ENCODE data around the gene KRTAP10-11. TPM values are rescaled to one million over a fixed set of nuclear protein-coding genes. Genes with fewer than 3 reads are reported as not detected.

The KRTAP10-11 gene
- total RNA-seq, 1 donor from 2014 or later, result not detected

DNA sequence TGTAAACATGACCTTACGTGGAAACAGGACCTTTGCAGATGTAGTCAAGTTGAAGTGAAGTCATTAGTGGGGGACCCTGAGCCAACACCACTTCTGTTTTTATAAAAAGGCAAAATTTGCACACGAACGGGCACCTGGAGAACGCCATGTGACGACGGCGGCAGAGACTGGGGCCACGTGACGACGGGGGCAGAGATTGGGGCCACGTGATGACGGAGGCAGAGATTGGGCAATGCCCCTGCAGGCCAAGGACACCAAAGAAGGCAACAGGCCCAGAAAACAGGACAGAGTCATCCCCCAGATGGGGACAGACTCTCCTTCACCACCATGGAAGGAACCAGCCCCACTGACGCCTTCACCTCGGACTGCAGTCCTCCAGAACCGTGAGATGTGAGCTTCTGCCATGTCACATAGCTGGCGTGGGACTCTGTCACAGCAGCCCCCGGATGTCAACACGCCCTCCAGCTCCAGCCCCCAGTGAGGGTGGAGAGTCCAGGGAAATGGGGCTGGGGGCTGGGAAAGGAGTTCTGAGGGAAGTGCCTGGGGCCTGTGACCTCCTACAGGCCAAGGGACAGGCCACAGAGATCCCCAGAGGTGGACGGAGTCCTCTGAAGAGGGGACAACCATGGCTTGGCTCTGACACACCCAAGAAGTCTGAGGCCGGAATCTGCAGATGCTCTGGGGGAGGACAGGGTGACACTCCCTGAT lies 4.2 kb downstream of the KRTAP10-11 start:
- no peak overlapping the region for H3K27ac ChIP-seq
- no peak overlapping the region for H3K9ac ChIP-seq
- no peak overlapping the region for H3K27ac Mint-ChIP-seq
- no peak overlapping the region for H3K4me2 ChIP-seq
- no peak overlapping the region for H3K4me3 Mint-ChIP-seq
- peaks cover 19% of the 10 kb centered on the region for H3K27me3 Mint-ChIP-seq (ENCODE audit: insufficient read depth, low read depth)
- peaks cover 16% of the 10 kb centered on the region for H3K9me3 Mint-ChIP-seq
- H3K4me3 ChIP-seq, result no peak overlapping the region
- H3K36me3 ChIP-seq, result no peaks in the 10 kb centered on the region
- H4K20me1 ChIP-seq (ENCODE audit: low read depth), result no peaks in the 10 kb centered on the region
- H3K9me3 ChIP-seq (ENCODE audit: low read depth), result no peaks in the 10 kb centered on the region
- no peaks in the 10 kb centered on the region for H3K79me2 ChIP-seq (ENCODE audit: low read depth)
- H2AFZ ChIP-seq (replicated peaks), result no peak overlapping the region
- no peak for DNase-seq (ENCODE audit: low spot score)
- no peaks in the 10 kb centered on the region for H3K27me3 ChIP-seq
- peaks cover 7% of the 10 kb centered on the region for H3F3A ChIP-seq (ENCODE audit: low read depth)
- H3K36me3 Mint-ChIP-seq, result peaks cover 4% of the 10 kb centered on the region
- peaks cover 14% of the 10 kb centered on the region for H3K4me1 ChIP-seq
- peaks cover 10% of the 10 kb centered on the region for H3K4me1 Mint-ChIP-seq
- TF ChIP-seq EZH2phosphoT487 (IDR thresholded peaks at IDR 0.05) (no peak), EZH2 (IDR thresholded peaks at IDR 0.05) (no peak)
- TF ChIP-seq, protein P1, sequence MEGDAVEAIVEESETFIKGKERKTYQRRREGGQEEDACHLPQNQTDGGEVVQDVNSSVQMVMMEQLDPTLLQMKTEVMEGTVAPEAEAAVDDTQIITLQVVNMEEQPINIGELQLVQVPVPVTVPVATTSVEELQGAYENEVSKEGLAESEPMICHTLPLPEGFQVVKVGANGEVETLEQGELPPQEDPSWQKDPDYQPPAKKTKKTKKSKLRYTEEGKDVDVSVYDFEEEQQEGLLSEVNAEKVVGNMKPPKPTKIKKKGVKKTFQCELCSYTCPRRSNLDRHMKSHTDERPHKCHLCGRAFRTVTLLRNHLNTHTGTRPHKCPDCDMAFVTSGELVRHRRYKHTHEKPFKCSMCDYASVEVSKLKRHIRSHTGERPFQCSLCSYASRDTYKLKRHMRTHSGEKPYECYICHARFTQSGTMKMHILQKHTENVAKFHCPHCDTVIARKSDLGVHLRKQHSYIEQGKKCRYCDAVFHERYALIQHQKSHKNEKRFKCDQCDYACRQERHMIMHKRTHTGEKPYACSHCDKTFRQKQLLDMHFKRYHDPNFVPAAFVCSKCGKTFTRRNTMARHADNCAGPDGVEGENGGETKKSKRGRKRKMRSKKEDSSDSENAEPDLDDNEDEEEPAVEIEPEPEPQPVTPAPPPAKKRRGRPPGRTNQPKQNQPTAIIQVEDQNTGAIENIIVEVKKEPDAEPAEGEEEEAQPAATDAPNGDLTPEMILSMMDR (IDR thresholded peaks at IDR 0.05), result no peak

GRCh38 chr21:44650973-44651675 lies 4.9 kb downstream of the KRTAP10-11 start:
- TF ChIP-seq, protein P1 (IDR thresholded peaks at IDR 0.05), result no peak
- TF ChIP-seq EZH2phosphoT487 (IDR thresholded peaks at IDR 0.05) (no peak), EZH2 (IDR thresholded peaks at IDR 0.05) (no peak)
- H2AFZ ChIP-seq (replicated peaks), result no peak overlapping the region
- no peaks in the 10 kb centered on the region for H4K20me1 ChIP-seq (ENCODE audit: low read depth)
- no peak overlapping the region for H3K27ac ChIP-seq
- DNase-seq (ENCODE audit: low spot score), result no peak
- H3K36me3 Mint-ChIP-seq, result peaks cover 4% of the 10 kb centered on the region
- H3K79me2 ChIP-seq (ENCODE audit: low read depth), result no peaks in the 10 kb centered on the region
- no peaks in the 10 kb centered on the region for H3K9me3 ChIP-seq (ENCODE audit: low read depth)
- H3K4me1 ChIP-seq, result peaks cover 14% of the 10 kb centered on the region
- no peaks in the 10 kb centered on the region for H3K27me3 ChIP-seq
- H3K9me3 Mint-ChIP-seq, result peaks cover 14% of the 10 kb centered on the region
- H3K4me1 Mint-ChIP-seq, result peaks cover 10% of the 10 kb centered on the region
- peaks cover 18% of the 10 kb centered on the region for H3K27me3 Mint-ChIP-seq (ENCODE audit: insufficient read depth, low read depth)
- no peak overlapping the region for H3K27ac Mint-ChIP-seq
- no peak overlapping the region for H3K4me2 ChIP-seq
- H3K4me3 Mint-ChIP-seq, result no peak overlapping the region
- no peak overlapping the region for H3K4me3 ChIP-seq
- H3F3A ChIP-seq (ENCODE audit: low read depth), result peaks cover 7% of the 10 kb centered on the region
- no peak overlapping the region for H3K9ac ChIP-seq
- no peaks in the 10 kb centered on the region for H3K36me3 ChIP-seq

DNA sequence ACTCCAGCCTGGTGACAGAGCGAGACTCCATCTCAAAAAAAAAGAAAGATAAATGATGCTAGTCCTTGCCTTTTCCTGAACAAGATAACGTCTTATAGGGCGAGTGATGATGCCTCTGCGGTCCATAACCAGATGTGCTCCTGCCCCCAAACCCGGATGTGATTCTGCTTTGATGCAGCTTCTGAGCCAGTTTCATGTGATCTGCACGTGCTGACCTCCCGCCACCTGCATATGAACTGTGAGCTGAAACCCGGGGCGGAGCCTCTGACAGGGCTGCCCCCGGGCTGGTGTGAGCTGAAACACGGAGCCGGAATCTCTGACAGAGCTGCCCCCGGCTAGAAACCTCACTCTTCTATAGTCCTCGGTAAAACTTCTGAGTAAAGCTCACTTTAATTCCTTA lies 6.9 kb downstream of the KRTAP10-11 start:
- H3K9ac ChIP-seq, result no peak overlapping the region
- no peaks in the 10 kb centered on the region for H3K9me3 ChIP-seq (ENCODE audit: low read depth)
- no peaks in the 10 kb centered on the region for H3K36me3 ChIP-seq
- no peaks in the 10 kb centered on the region for H3K79me2 ChIP-seq (ENCODE audit: low read depth)
- no peak overlapping the region for H3K27ac Mint-ChIP-seq
- H3K36me3 Mint-ChIP-seq, result peaks cover 4% of the 10 kb centered on the region
- DNase-seq (ENCODE audit: low spot score), result no peak
- peaks cover 7% of the 10 kb centered on the region for H3K27me3 Mint-ChIP-seq (ENCODE audit: insufficient read depth, low read depth)
- no peaks in the 10 kb centered on the region for H4K20me1 ChIP-seq (ENCODE audit: low read depth)
- no peaks in the 10 kb centered on the region for H3K4me1 ChIP-seq
- no peak overlapping the region for H3K4me2 ChIP-seq
- H3K4me3 Mint-ChIP-seq, result no peak overlapping the region
- H2AFZ ChIP-seq (replicated peaks), result no peak overlapping the region
- no peaks in the 10 kb centered on the region for H3K4me1 Mint-ChIP-seq
- H3K27ac ChIP-seq, result no peak overlapping the region
- peaks cover 24% of the 10 kb centered on the region for H3K9me3 Mint-ChIP-seq
- TF ChIP-seq, protein P1 (IDR thresholded peaks at IDR 0.05), result no peak
- TF ChIP-seq EZH2 (IDR thresholded peaks at IDR 0.05) (no peak), EZH2phosphoT487 (IDR thresholded peaks at IDR 0.05) (no peak)
- H3K27me3 ChIP-seq, result no peaks in the 10 kb centered on the region
- H3K4me3 ChIP-seq, result no peak overlapping the region
- no peaks in the 10 kb centered on the region for H3F3A ChIP-seq (ENCODE audit: low read depth)
